ENCODE results near the gene BMAL1.

GRCh38 chr11:13314676-13315394 is 37.2 kb downstream of the BMAL1 start:
- TF ChIP-seq USF1 (IDR thresholded peaks at IDR 0.05) (no peak), TEAD4 (IDR thresholded peaks at IDR 0.05) (no peak), EP300 (IDR thresholded peaks at IDR 0.05; ENCODE audit: borderline replicate concordance) (no peak), RAD21 (IDR thresholded peaks at IDR 0.05; ENCODE audit: low read depth) (no peak), YY1 (IDR thresholded peaks at IDR 0.05; ENCODE audit: low read depth) (no peak), EGR1 (IDR thresholded peaks at IDR 0.05) (no peak), TAF1 (IDR thresholded peaks at IDR 0.05; ENCODE audit: low read depth) (no peak), CEBPB (IDR thresholded peaks at IDR 0.05) (no peak), MAX (IDR thresholded peaks at IDR 0.05) (no peak)
